ENCODE data around the gene DDAH1. TPM values are rescaled to one million over a fixed set of nuclear protein-coding genes. Genes with fewer than 3 reads are reported as not detected.
"Not testable (repeated sequence)": the region's sequence is repeated elsewhere in the genome, so short reads cannot be mapped to it uniquely, and the experiment has no call there.

DDAH1 gene
- total RNA-seq = 10 to 100 TPM; 54.9 to 94.9 (median 66.2) TPM
- long read RNA-seq, partial matches to known transcripts = 0 of 10 reads
- long read RNA-seq, other reads (novel, unspliced or antisense) = 10 of 10 reads

- Histone ChIP-seq H3K4me1 (peaks cover 0 to 33% (median 13%) of the 10 kb centered on the region in 4 donors), H3K36me3 (no peaks in the 10 kb centered on the region), H3K27me3 (no peaks in the 10 kb centered on the region), H3K9me3 (no peaks in the 10 kb centered on the region), H3K4me3 (peak within 1 kb of the TSS; percentile 62 to 75 (median 70)), H3K27ac (peak within 1 kb of the TSS; percentile 65 to 77 (median 68))
- TF ChIP-seq CTCF (IDR thresholded peaks at IDR 0.05) (peak in 1 of 4 donors; percentile 11), POLR2A (IDR thresholded peaks at IDR 0.05) (peak; percentile 85)
- peak; percentile 66 to 86 (median 74) for ATAC-seq
- intact Hi-C loops (cut with DNase I) = no loop called here
- 3% methylated on average over 10 of the region's 56 CpGs for WGBS (ENCODE audit: insufficient coverage, low coverage, low lambda C conversion rate, missing lambda C conversion rate)
- DNase-seq = peak; percentile 79 to 85 (median 85)
These were observed at the start of gene DDAH1 for GRCh38 chr1:85465099-85465785. Gene DDAH1 (minus strand): TSS chr1:85465159. CDS start chr1:85465045, 114 bp downstream.

- intact Hi-C loops (cut with DNase I); H3K27ac ChIP-seq: not testable (repeated sequence)
- 88% methylated on average over 4 of the region's 4 CpGs for WGBS (ENCODE audit: insufficient coverage, low coverage, low lambda C conversion rate, missing lambda C conversion rate)
These were observed 49.0 kb upstream of the DDAH1 start for GRCh38 chr1:85513998-85514397.

GRCh38 chr1:85504417-85504816 lies 39.5 kb upstream of the DDAH1 start:
- H3K9me3 ChIP-seq = no peaks in the 10 kb centered on the region
- peaks cover 0 to 7% (median 0%) of the 10 kb centered on the region in 4 donors for H3K4me1 ChIP-seq
- no peak for TF ChIP-seq POLR2A (IDR thresholded peaks at IDR 0.05)
- no peak for TF ChIP-seq CTCF (IDR thresholded peaks at IDR 0.05)
- intact Hi-C loops (cut with DNase I) = loop anchor here in 1 of 2 donors (10.0 kb wide), 1 partner anchor 200 kb away; no protein-coding TSS in a partner anchor
- no peaks in the 10 kb centered on the region for H3K27me3 ChIP-seq
- no peaks in the 10 kb centered on the region for H3K36me3 ChIP-seq
- no peak overlapping the region for H3K27ac ChIP-seq
- 60% methylated on average over 1 of the region's 1 CpG for WGBS (ENCODE audit: insufficient coverage, low coverage, low lambda C conversion rate, missing lambda C conversion rate)
- no peak overlapping the region for H3K4me3 ChIP-seq
- DNase-seq = no peak
- ATAC-seq = no peak

More at GRCh38 chr1:85513998-85514397, 49.0 kb upstream of the DDAH1 start:
- not testable (repeated sequence) for H3K4me3 ChIP-seq, H3K4me1 ChIP-seq, H3K9me3 ChIP-seq, H3K27me3 ChIP-seq, DNase-seq, H3K36me3 ChIP-seq, ATAC-seq

GRCh38 chr1:85502625-85503083 lies 37.7 kb upstream of the DDAH1 start:
- H3K9me3 ChIP-seq = no peaks in the 10 kb centered on the region
- ATAC-seq = peak; percentile 94 to 98 (median 97)
- 40% methylated on average over 3 of the region's 3 CpGs for WGBS (ENCODE audit: insufficient coverage, low coverage, low lambda C conversion rate, missing lambda C conversion rate)
- TF ChIP-seq CTCF (IDR thresholded peaks at IDR 0.05) (peak; percentile 61 to 73 (median 69)), POLR2A (IDR thresholded peaks at IDR 0.05) (no peak)
- intact Hi-C loops (cut with DNase I) = loop anchor here in 1 of 2 donors (10.0 kb wide), 1 partner anchor 198 kb away; no protein-coding TSS in a partner anchor
- peak in 2 of 3 donors; percentile 20 to 64 for DNase-seq
- no peaks in the 10 kb centered on the region for H3K36me3 ChIP-seq
- H3K27ac ChIP-seq = peak overlapping the region in 1 of 3 donors; percentile 11
- no peak overlapping the region for H3K4me3 ChIP-seq
- H3K27me3 ChIP-seq = no peaks in the 10 kb centered on the region
- peaks cover 0 to 7% (median 0%) of the 10 kb centered on the region in 4 donors for H3K4me1 ChIP-seq

- intact Hi-C loops (cut with DNase I) = loop anchor here in 1 of 2 donors (10.0 kb wide), 1 partner anchor 197 kb away; no protein-coding TSS in a partner anchor
- peak overlapping the region in 1 of 3 donors; percentile 11 for H3K27ac ChIP-seq
- WGBS (ENCODE audit: insufficient coverage, low coverage, low lambda C conversion rate, missing lambda C conversion rate) = 23% methylated on average over 4 of the region's 4 CpGs
These were observed 37.2 kb upstream of the DDAH1 start for GRCh38 chr1:85502171-85502570.

More at GRCh38 chr1:85502171-85502570, 37.2 kb upstream of the DDAH1 start:
- TF ChIP-seq POLR2A (IDR thresholded peaks at IDR 0.05) (no peak), CTCF (IDR thresholded peaks at IDR 0.05) (no peak)
- ATAC-seq (peak; percentile 57 to 92 (median 58)), DNase-seq (peak in 1 of 3 donors; percentile 26)
- H3K4me1 ChIP-seq = peaks cover 0 to 7% (median 0%) of the 10 kb centered on the region in 4 donors
- H3K27me3 ChIP-seq = no peaks in the 10 kb centered on the region
- no peaks in the 10 kb centered on the region for H3K9me3 ChIP-seq
- H3K4me3 ChIP-seq = no peak overlapping the region
- H3K36me3 ChIP-seq = no peaks in the 10 kb centered on the region
